HG03442 (cell line): ENCODE measurements around the gene SEMA7A.

Experiments
- ATAC-seq: cut with Tn5 transposase; IDR thresholded peaks from one replicate; pipeline ENCODE4 v1.9.1; 2021; ENCODE audit warnings: mild to moderate bottlenecking, moderate library complexity; ENCODE audit not compliant: unreplicated experiment

Gene SEMA7A

GRCh38 chr15:74453925-74454763, 20.4 kb upstream of the SEMA7A start:
- no peak for ATAC-seq

GRCh38 chr15:74451861-74452835, 18.4 kb upstream of the SEMA7A start:
- no peak for ATAC-seq

GRCh38 chr15:74451322-74451721, 17.6 kb upstream of the SEMA7A start:
- ATAC-seq: no peak

- no peak for ATAC-seq
Measured at GRCh38 chr15:74449643-74450205, 16.0 kb upstream of the SEMA7A start.

- ATAC-seq: no peak
Measured at GRCh38 chr15:74449095-74449494, 15.3 kb upstream of the SEMA7A start.

- no peak for ATAC-seq
Measured at GRCh38 chr15:74445816-74446763, 12.3 kb upstream of the SEMA7A start.

- no peak for ATAC-seq
Measured at GRCh38 chr15:74444106-74445062, 10.6 kb upstream of the SEMA7A start.

GRCh38 chr15:74443100-74443909, 9.5 kb upstream of the SEMA7A start:
- ATAC-seq: no peak

GRCh38 chr15:74442604-74443003, 8.8 kb upstream of the SEMA7A start:
- ATAC-seq: no peak

- no peak for ATAC-seq
Measured at GRCh38 chr15:74442063-74442462, 8.3 kb upstream of the SEMA7A start.

GRCh38 chr15:74441248-74441941, 7.6 kb upstream of the SEMA7A start:
- ATAC-seq: no peak

GRCh38 chr15:74438721-74439316, 5.1 kb upstream of the SEMA7A start:
- ATAC-seq: no peak

- no peak for ATAC-seq
Measured at GRCh38 chr15:74438206-74438605, 4.4 kb upstream of the SEMA7A start.

- no peak for ATAC-seq
Measured at GRCh38 chr15:74434263-74435136, 742 bp upstream of the SEMA7A start.

GRCh38 chr15:74432968-74433591, 678 bp downstream of the SEMA7A start:
- peak; percentile 10 for ATAC-seq
